ENCODE data around the gene UGT1A10. TPM values are rescaled to one million over a fixed set of nuclear protein-coding genes. Genes with fewer than 3 reads are reported as not detected.

Gene UGT1A10
- total and polyA plus RNA-seq, 2 of the 13 experiments (the other 11 are each of a cell fraction or from before 2014, with no cell fraction given) = not detected

DNA sequence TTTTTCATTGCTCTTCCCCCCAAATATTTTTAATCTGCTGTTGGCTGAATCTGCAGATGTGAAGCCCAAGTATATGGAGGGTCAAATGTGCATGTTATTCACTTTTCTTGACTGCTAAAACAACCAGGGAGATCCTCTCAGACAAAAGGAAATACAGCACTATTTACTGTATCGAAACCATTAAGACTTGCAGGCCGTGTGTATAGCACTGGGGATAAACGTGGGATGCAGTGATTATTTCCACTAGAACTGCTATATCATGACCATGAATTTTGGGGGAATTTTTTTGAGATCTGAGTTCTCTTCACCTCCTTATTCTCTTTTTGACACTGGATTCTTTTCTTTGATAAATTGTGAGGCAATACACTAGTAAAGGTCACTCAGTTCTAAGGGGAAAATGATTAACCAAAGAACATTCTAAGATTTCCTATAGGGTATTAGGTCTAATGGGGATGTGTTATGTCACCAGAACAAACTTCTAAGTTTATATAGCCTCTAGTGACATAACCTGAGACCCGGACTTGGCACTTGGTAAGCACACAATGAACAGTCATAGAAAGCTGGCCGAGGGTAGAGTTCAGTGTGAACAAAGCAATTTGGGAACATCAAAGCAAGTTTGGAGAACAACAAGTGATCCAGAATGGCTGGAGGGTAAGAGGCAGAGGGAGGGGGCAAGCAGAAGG, 109.0 kb downstream of the UGT1A10 start (continued):
- TF ChIP-seq, protein P1, sequence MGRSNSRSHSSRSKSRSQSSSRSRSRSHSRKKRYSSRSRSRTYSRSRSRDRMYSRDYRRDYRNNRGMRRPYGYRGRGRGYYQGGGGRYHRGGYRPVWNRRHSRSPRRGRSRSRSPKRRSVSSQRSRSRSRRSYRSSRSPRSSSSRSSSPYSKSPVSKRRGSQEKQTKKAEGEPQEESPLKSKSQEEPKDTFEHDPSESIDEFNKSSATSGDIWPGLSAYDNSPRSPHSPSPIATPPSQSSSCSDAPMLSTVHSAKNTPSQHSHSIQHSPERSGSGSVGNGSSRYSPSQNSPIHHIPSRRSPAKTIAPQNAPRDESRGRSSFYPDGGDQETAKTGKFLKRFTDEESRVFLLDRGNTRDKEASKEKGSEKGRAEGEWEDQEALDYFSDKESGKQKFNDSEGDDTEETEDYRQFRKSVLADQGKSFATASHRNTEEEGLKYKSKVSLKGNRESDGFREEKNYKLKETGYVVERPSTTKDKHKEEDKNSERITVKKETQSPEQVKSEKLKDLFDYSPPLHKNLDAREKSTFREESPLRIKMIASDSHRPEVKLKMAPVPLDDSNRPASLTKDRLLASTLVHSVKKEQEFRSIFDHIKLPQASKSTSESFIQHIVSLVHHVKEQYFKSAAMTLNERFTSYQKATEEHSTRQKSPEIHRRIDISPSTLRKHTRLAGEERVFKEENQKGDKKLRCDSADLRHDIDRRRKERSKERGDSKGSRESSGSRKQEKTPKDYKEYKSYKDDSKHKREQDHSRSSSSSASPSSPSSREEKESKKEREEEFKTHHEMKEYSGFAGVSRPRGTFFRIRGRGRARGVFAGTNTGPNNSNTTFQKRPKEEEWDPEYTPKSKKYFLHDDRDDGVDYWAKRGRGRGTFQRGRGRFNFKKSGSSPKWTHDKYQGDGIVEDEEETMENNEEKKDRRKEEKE (IDR thresholded peaks at IDR 0.05) = no peak
- TF ChIP-seq, protein P2, sequence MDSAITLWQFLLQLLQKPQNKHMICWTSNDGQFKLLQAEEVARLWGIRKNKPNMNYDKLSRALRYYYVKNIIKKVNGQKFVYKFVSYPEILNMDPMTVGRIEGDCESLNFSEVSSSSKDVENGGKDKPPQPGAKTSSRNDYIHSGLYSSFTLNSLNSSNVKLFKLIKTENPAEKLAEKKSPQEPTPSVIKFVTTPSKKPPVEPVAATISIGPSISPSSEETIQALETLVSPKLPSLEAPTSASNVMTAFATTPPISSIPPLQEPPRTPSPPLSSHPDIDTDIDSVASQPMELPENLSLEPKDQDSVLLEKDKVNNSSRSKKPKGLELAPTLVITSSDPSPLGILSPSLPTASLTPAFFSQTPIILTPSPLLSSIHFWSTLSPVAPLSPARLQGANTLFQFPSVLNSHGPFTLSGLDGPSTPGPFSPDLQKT (CRISPR knock-in tag; IDR thresholded peaks at IDR 0.05; ENCODE audit: borderline replicate concordance) = no peak
- TF ChIP-seq RFX5 (IDR thresholded peaks at IDR 0.05; ENCODE audit: low read depth, low read length) (no peak), SP2 (CRISPR knock-in tag; IDR thresholded peaks at IDR 0.05) (no peak), ZBTB8A (CRISPR knock-in tag; IDR thresholded peaks at IDR 0.05; ENCODE audit: borderline replicate concordance, low read depth) (no peak), RFX1 (IDR thresholded peaks at IDR 0.05) (no peak), MEF2D (CRISPR knock-in tag; IDR thresholded peaks at IDR 0.05) (peak; percentile 98), ZNF784 (CRISPR knock-in tag; IDR thresholded peaks at IDR 0.05; ENCODE audit: borderline replicate concordance) (no peak), GATAD1 (CRISPR knock-in tag; IDR thresholded peaks at IDR 0.05) (peak; percentile 72), ZNF292 (CRISPR knock-in tag; IDR thresholded peaks at IDR 0.05; ENCODE audit: borderline replicate concordance, low read depth) (peak; percentile 61; the same call in 1 of the 2 replicates), ZNF446 (CRISPR knock-in tag; IDR thresholded peaks at IDR 0.05) (no peak), IRF1 (CRISPR knock-in tag; IDR thresholded peaks at IDR 0.05; ENCODE audit: low read depth) (no peak), TFAP4 (IDR thresholded peaks at IDR 0.05; ENCODE audit: borderline replicate concordance, low read depth) (peak; percentile 71; the same call in 1 of the 2 replicates), U2AF2 (IDR thresholded peaks at IDR 0.05; ENCODE audit: low read depth, low read length) (no peak), HCFC1 (IDR thresholded peaks at IDR 0.05; ENCODE audit: low read depth, low read length) (no peak)
